GM18909 (cell line): ENCODE results near the gene PRKAR2B.
A peak's percentile ranks its signal among the peaks of the same experiment; 100 is the strongest.

ENCODE experiments used
- ATAC-seq: cut with Tn5 transposase; IDR thresholded peaks from one replicate; pipeline ENCODE4 v1.9.1; 2021; ENCODE audit warnings: mild to moderate bottlenecking; ENCODE audit not compliant: unreplicated experiment, poor library complexity

PRKAR2B gene

DNA sequence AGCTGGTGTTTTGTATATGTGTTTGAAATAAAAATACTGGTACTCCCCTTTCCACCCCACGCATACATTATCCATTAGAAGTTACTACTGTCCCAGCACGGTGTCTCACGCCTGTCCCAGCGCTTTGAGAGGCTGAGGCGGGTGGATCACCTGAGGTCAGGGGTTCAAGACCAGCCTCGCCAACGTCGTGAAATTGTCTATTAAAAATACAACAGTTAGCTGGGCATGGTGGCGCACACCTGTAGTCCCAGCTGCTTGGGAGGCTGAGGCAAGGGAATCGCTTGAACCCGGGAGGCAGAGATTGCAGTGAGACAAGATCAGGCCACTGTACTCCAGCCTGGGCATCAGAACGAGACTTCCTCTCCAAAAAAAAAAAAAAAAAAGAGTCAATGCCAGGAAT is 127.0 kb downstream of the PRKAR2B start:
- no peak for ATAC-seq

DNA sequence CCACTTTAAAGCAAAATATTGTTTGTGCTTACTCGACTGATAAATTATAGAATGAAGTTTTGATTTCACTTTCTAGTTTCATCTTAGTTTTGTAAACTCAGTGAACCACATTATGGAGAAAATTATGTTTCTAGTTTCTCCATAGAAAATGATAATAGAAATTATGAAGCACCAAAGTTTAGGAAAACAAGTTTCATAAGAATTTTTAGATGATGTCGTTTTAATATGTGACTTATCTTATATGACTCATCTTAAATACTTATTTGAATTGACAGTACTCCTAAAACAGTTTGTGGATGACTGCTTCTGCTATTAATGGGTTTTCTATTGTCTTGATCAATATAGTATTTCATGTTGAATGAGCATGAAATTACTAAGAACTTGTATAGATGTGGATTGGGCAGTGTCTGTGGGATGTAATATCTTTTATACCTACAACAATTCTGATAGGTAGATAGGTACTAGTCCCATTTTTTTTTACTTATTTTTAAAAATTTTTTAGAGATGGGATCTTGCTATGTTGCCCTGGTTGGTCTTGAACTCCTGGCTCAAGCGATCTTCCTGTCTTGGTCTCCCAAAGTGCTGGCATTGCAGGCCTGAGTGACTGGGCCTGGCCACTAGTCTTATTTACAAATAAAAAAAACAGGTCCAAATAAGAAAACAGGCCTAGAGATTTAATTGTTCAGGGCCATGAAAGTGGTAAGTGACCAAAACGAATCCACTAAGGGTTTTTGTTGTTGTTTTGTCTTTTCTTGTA is 127.9 kb downstream of the PRKAR2B start:
- ATAC-seq = no peak

DNA sequence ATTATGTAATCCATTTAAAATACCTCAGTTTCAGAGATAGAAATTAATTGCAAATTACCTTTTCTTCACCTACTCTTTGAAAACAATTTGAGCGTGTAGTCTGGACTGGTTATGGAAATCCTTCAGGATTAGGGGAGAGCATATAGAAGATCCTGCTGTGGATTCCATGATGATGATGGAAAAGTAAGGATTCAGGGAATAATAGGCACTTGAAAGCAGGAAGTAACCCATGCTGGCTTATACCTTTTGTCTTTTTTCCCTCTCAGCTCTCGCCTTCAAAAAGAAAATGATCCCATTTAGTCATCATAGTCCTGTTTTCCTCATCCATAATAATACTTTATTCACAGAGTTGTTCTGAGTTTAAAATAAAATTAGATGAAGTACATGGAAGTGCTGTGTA is 128.7 kb downstream of the PRKAR2B start:
- ATAC-seq = no peak

DNA sequence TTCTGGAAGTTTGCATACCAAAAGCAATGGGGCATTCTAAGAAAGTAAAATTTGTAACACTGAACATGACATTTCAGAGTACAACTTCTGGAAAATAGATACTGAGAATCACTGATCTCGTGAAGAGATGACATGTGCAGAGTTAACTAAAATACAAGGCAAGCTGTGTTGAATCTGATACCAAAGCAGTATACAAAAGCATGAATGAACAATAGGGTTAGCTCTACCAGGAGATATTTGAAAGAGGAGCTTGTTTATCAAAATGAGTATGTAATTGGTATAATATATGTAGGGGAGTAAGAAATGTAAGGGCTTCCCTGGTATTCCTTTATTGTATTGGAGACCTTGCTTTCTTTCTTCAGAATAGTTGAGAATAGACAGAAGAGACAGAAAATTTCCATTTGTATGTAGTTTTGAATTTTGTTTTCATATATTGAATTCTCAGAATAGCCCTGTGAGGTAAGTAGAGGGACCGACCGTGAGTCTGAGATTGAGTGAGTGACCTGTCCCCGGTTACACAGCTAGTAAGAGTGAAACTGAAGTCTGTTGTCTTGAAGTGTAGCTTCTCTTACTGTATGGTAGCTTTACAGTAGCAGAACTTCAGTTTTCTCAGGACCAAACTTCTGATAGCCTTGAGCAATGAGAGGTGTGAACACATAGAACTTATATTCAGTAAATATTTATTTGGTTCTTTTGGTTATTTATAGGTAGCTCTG is 129.3 kb downstream of the PRKAR2B start:
- peak; percentile 56 for ATAC-seq

DNA sequence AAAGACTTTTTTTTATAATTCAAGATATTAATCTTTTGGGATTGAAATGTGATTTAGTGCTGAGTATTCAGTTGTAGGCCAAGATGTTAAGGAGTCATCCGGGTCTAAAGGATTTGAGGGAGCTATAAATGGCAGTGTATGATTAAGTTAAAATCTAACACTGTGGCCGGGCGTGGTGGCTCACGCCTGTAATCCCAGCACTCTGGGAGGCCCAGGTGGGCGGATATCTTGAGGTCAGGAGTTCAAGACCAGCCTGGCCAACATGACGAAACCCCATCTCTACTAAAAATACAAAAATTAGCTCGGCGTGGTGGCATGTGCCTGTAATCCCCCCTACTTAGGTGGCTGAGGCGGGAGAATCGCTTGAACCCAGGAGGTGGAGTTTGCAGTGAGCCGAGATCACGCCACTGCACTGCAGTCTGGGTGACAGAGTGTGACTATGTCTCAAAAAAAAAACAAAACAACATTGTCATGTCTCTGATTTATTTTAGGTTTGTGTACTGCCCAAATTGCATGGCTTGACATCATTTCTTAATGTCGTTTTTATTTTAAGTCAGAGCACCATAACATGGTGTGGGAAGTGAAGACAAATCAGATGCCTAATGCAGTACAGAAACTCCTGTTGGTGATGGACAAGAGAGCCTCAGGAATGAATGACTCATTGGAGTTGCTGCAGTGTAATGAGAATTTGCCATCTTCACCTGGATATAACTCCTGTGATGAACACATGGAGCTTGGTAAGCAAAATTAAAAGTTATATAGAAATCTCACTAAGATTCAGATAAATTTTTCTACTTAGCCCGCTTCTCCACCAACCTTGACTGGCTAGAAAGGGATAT is 135.0 kb downstream of the PRKAR2B start:
- ATAC-seq = no peak

DNA sequence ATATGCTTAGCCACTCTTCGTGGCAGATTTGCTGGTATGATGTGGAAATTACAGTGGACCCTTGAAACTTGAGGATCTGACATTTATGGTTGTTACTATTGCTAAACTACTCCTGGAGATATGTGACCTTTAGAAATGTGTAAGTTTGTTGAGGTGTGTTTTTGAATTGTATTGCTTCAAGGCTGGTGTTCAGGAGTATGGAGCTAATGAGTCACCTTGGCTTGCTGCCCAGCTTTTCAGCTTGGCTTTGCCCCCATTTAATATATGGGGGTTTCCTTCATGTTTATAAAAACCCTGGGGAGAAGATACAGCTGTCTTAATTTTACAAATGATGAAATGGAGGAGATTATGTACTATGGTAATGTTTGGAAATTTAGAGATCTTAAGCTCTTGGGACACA is 135.9 kb downstream of the PRKAR2B start:
- no peak for ATAC-seq

DNA sequence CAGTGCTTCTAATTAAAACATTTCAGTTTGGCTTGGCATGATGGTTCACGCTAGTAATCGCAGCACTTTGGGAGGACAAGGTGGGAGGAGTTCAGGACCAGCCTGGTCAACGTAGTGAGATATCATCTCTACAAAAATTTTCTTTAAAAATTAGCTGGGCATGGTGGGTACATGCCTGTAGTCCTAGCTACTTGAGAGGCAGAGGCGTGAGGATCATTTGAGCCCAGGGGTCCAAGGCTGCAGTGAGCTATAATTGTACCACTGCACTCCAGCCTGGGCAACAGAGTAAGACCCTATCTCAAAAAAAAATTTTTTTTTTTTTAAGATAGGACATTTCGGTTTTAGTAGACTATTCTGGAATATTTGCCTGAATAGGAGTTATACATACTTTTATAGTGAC is 136.7 kb downstream of the PRKAR2B start:
- no peak for ATAC-seq

DNA sequence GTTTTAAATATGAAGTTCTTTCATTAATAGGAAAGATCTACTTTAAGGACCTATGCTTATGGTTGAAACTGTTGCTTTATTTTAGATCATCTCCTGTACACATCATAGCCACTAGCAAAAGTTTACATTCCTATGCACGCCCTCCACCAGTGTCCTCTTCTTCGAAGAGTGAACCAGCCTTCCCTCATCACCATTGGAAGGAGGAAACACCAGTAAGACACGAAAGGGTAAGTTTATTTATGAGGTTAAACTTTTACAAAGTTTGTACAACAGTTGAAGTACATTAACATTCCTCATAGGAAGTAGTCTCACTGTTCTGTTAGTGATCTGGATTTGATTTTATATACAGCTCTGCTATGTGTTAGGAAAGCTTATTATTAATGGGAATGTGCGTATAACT is 141.2 kb downstream of the PRKAR2B start:
- ATAC-seq = no peak

DNA sequence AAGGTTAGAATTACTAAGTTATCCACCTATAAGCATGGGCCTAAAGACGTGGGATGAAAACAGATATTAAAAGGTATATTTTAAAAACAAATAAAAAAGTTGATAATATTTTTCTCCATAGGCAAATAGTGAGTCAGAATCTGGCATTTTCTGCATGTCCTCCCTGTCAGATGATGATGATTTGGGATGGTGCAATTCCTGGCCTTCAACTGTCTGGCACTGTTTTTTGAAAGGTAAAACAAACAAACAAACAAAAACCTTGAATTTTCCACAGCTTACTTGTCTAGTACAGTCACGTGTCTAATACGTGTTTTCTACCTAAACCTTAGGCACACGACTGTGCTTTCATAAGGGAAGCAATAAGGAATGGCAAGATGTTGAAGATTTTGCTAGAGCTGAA is 141.7 kb downstream of the PRKAR2B start:
- no peak for ATAC-seq

DNA sequence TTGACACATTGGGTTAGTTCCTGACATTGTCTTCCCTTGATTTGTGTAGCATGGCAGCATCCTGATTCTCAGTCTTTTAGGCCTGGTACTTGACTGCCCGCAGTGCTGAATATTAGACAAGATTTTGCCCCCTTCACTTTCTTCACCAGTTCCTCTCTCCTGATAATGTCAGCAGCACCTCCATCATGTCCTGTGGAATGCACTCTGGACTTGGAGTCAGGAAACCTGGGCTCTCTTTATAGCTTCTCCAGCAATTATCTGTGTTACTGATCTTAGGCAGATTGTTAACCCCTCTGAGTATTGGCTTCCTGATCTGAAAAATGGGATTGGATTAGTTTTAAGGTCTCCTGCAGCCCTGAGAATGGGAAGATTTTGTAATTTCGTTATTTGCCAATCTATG is 143.3 kb downstream of the PRKAR2B start:
- no peak for ATAC-seq

DNA sequence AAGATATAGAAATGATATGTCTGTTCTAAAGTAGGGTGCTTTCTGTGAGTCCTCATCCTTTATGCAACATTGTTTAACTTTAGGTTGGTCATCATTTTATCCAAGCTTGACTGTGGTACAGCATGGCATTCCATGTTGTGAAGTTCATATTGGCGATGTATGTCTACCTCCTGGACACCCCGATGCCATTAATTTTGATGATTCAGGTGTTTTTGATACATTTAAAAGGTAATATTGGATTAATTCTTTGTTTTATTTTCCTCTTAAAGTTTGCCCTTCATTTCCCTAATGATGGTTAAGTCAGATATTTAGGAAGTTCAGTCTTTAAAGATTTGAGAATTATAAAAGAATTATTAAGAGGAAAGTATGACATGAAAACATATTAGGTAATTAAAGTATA is 145.6 kb downstream of the PRKAR2B start:
- ATAC-seq = no peak

DNA sequence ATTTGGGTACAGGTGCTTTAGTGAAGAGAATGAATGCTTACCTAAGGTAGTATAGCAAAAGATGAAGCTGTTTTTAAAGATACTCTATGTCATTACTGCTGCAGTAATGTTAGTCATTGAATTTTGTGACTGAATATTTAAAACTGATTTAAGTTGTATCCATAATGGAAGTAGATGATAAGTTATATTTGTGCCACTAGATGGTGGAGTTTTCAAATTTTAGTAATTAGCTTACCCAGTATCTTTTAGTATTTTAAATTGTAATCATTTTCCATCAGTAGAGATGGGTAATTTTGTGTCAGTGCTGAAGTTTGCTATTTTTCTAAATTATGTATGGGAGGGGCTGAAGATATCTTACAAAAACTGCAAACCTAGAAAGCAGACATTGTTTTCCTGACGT is 149.5 kb downstream of the PRKAR2B start:
- ATAC-seq = no peak

DNA sequence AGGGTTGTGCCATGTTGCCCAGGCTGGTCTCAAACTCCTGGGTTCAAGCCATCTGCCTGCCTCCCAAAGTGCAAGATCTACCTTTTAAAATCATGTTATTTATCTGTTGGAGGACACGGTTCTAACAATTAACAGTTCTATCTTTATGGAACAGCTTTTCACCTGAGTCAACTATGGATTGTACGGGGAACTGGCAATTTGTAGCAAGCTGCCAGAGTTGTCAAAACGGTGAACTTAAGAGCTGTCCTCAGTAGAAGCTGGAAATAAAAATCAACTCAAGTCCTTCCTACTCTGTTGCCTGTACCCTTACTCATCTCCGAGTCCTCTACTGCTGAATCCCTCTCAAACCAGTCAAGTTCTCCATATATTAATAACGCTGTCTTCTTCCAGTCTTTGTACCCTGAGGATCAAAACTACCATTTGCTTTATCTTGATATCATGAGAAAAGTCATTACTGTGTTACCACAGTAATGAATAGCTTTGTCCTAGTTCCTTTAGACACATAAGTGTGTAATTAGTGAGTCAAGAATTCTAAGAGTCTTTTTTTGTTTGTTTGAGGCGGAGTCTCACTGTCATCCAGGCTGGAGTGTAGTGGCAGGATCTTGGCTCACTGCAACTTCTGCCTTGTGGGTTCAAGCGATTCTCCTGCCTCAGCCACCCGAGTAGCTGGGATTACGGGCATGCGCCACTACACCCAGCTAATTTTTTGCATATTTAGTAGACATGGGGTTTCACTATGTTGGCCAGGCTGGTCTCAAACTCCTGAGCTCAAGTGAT is 152.5 kb downstream of the PRKAR2B start:
- ATAC-seq = no peak

DNA sequence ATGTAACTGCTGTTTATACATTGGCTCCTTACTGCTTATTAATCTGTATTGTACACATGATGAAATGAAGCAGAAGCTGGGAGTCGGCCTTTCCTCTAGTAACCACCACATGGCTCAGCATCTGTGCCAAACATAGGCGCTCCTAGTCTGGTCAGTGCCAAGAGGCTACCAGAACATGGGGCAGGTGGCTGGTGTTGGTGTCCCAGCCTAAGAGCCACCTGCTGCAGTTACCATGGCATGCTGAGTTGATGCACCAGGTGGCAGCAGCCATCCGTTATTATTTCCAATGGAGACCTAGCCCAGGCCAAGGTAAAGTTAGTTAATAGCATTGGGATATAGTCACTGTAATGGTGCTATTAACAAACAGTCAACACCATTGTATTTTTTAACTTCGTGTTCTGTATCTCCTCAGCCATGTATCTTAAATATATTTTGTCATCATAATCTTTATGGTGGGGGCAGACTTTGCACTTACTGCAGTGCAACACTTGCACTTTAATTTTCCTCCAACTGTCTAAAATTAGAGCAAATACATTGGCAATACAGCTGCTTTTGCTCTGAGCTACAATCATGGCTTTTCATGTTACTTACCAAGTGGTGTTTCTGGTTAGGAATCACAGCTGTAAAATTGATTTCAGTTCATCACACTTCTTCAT is 157.4 kb downstream of the PRKAR2B start:
- peak; percentile 53 for ATAC-seq

DNA sequence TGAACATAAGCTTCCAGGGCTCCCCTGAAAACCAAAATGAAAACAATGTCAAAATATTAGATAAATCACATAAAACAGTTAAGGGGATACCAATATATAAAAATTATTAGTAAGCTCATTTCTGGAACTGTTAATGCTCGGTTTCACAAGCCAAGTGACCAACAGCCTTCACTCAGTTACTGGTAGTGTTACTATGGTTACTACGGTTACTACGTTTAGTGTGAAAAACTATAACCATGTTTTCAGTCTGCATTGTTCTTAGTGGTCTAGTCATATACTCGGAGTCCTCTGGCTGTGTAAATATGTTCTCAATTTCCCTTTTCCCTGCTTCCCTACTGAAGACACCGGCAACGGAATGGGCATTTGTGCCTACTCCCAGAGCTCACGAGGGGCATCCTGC is 159.1 kb downstream of the PRKAR2B start:
- no peak for ATAC-seq

DNA sequence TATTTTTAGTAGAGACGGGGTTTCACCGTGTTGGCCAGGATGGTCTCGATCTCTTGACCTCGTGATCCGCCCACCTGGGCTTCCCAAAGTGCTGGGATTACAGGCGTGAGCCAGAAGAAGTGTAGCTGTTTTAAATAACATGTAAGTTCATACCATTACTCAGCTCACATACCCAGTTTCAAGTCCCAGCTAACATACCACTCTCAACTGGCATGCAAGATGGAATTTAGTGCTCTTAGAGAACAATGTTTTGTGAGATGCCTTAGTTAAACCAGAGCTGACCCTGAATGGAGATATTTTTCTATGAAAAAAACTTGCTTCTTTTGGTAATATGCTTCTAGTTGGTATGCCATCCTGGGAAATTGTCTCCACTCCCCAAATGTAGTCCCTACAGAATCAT is 161.6 kb downstream of the PRKAR2B start:
- ATAC-seq = no peak

DNA sequence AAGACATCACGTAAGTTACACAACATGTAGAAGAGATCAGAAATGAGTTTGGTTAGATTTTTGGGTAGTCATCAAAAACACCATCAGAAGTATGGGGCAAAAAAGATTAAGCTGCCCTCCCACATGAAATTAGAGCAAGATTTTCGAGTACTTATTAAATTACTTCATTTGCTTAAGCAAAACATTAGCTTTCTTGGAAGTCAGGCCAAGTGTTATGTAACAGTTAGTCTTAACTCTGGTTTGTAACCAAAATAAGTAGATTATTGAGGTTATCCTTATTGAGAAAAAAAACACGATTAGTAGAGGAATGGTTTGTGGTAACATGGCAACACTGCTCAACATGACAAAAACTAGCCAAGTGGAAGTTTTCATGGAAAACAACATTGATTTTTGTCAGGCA is 162.2 kb downstream of the PRKAR2B start:
- no peak for ATAC-seq

DNA sequence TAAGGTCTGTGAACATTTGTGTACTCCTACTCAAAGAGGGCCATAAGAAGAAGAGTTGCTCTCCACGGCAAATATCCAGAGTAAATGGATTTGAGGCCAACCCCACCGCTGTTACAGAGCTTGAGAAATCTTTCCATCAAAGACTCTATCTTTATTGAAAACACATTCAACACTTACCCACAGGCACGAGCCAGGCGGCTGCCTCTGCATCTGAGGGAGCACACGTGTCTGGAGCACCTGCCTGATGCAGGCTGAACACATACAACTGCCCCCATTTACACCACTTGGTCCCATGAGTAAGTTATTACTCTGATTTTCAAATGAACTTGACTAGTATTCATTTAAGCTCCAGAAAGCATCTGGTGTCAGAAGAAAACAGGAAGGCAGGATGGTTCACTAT is 163.0 kb downstream of the PRKAR2B start:
- no peak for ATAC-seq

DNA sequence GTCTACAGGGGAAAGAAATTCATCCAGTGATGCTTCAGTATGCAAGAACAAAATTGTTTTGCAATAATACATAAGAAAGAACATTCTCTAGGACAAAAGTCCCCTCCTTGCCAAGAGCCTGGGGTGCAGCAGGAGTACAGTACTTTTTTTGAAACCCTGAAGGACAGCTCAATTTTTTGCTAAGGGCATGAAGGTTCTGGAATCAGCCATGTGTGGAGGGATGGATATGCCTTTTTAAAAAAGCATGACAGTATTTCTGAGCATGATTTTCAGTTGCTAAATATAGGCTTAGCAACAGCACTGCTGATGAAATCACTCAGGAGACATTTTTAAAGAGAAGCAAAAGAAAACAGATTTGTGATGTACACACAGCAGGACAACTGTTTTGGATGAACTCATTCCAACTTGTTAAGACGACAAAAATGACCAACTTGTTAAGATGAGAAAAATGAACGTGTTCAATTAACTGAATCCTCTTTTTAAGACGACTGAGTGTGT is 163.6 kb downstream of the PRKAR2B start:
- ATAC-seq = no peak

DNA sequence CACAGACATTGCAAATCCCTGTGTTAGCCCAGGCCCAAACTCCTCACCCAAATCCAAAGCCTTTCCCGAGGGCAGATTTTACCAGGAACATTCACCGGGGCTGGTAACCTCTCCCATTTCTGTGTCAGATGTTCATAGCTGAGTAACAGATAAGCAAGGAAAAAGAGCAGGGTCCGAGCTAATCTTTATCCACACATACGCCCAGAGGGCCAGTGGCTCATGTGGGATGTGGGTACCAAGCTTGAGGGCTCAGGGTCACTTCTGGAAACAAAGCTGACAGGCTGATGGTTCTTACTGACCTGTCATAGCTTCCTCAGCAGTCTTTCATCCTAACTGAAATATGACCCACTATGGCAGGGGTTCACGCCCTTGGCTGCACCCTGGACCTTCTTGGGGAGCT is 164.1 kb downstream of the PRKAR2B start:
- ATAC-seq = no peak
